NCI-H82 treated with DMSO at 0.1 percent for 48 hours (cell line): ENCODE measurements around the gene CA7.
"Not testable (repeated sequence)": the region's sequence is repeated elsewhere in the genome, so short reads cannot be mapped to it uniquely, and the experiment has no call there.

Experiments used
- DNase-seq: peaks from one replicate; lab custom pipeline; 2025; ENCODE audit not compliant: unreplicated experiment; lab: John Stamatoyannopoulos, UW

Gene CA7

GRCh38 chr16:66846266-66846665 lies 2.1 kb downstream of the CA7 start:
- no peak for DNase-seq

DNA sequence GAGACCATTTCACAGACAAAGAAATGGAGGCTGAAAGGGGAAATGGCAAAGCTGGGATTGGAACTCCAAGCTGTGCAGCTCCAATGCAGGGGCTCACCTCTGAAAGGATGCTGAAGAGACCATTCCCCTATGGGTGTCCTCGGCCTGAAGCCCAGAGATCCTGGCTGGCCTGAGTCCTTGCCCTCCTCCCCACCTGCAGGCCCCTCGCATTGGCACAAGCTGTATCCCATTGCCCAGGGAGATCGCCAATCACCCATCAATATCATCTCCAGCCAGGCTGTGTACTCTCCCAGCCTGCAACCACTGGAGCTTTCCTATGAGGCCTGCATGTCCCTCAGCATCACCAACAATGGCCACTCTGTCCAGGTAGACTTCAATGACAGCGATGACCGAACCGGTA lies 2.6 kb downstream of the CA7 start:
- DNase-seq = no peak

- no peak for DNase-seq
Observed at GRCh38 chr16:66847533-66848067, 3.4 kb downstream of the CA7 start.

- no peak for DNase-seq
Observed at GRCh38 chr16:66848172-66848571, 4.0 kb downstream of the CA7 start.

GRCh38 chr16:66849021-66849420 lies 4.8 kb downstream of the CA7 start:
- no peak for DNase-seq

DNA sequence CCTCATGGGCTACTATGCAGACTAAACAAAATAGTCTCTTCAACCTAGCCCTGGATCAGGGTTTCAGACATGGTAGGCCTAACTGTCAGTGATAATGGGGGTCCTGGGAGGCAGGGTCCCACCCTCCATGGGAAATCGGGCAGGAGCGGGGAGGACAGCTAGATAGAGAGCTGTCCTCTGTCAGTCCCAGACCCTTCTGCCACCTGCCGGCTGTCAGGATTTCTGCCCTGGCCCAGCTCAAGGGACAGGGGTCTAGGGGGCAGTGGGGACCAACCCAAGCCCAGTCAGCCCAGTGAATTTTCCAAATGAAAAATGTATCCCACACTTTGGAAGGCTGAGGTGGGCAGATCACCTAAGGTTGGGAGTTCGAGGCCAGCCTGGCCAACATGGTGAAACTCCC lies 5.3 kb downstream of the CA7 start:
- DNase-seq = no peak

DNA sequence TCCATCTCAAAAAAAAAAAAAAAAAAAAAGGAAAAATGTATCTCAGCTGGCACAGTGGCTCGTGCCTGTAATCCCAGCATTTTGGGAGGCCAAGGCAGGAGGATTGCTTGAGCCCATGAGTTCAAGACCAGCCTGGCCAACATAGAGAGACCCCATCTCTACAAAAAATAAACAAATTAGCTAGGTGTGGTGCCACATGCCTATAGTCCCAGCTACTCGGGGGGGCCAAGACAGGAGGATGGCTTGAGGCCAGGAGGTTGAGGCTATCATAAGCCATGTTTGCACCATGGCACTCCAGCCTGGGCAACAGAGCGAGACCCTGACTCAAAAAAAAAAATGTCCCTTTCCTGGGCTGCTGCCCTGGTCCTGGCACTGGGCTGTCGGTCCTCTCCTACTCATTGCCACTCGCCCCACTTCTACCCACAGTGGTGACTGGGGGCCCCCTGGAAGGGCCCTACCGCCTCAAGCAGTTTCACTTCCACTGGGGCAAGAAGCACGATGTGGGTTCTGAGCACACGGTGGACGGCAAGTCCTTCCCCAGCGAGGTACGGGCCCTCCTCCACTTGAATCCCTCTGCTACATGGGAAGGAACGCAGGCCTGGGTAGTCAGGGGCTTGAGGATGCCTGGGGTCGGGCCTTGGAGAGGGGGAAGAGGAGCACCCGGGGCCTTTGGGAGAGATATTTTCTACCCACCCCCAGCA lies 6.1 kb downstream of the CA7 start:
- DNase-seq = no peak

DNA sequence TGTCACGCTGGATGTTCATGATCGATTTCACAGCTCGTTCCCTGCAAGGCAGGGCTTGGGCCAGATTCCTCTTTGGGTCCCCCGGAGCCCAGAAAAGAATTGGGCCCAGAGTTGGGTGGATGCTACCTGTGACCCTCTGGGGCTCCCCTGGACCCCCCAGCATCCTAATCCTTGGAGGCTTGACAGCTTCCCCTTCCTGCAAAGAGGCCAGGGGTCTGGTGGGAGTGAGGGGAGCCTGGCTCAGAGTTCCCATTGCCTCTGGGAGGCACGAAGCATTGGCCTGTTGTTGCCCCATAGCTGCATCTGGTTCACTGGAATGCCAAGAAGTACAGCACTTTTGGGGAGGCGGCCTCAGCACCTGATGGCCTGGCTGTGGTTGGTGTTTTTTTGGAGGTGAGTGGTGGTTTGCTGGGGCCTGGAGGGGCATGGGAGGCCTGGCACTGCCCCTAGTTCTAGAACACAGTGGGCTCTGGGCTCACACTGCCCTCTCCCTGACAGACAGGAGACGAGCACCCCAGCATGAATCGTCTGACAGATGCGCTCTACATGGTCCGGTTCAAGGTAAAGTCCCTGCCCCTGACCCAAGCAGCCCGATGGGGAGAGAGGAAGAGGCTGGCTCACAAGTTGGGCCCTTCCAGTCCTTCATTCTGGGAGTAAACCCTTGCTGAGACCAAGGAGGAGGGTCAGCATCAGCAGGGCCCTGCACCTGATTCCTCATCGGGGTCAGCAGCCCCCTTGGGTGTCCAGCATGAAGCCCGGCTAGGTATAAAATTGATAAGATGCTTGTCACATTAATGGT lies 7.2 kb downstream of the CA7 start:
- no peak for DNase-seq

DNA sequence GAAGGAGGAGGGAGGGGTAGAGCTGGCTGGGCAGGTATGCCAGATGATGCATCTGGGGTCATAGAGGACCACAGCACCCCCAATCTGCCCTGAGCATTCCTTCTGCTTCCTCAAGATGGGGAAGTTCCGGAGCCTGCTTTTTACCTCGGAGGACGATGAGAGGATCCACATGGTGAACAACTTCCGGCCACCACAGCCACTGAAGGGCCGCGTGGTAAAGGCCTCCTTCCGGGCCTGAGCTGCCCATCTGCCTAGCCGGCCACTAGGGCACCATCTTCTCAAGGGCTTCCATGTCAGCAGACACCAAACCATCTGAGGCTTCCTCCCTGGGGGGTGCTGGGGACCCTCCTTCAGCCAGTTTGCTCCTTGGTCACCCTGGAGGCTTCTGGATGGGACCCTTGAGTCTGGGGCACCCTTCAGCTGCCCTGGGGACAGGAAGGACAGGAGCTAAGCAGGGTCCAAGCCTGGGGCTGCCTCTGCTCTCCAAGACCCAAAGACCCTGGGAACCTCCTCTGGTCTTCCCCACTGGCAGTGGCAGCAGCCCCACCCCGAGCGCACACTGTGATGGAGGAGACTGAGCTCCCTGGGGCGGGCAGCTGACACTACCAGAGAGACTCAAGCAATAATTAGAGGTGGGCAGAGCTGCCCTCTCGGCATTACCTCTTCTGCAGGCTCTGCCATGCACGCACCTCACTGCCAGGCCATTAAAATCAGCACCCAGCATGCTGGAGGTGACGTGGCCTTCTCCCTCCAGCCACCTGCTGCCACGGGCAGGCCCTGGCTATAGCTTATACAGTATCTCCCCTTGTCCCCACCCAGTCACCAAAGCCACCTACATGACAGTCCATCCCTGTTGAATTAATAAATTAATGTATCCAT lies 9.3 kb downstream of the CA7 start:
- no peak for DNase-seq

DNA sequence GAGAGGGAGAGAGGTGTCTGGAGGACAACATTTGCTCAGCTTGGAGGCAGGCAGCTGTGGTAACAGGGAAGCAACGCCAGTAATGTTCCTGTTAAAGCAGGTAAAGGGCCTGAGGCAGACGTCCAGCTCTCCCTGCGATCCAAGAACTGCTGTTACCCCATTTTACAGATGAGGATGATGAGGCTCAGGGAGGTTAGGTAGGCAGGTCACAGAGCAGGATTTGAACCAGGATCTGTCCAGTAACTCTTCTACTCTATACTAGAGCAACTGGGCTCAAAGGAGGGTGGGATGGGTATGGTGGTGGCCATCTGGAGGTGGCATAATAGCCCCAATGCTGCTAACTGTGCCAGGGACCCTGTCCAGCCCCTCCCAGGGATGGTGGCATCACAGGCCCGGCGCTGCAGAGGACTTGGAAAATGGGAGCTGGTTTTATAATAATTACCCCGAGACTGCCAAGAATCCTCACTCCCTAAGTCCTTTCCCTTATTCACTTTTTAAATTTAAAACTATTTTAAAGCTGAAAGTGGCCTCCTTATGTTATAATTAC lies 12.0 kb downstream of the CA7 start:
- DNase-seq = no peak

DNA sequence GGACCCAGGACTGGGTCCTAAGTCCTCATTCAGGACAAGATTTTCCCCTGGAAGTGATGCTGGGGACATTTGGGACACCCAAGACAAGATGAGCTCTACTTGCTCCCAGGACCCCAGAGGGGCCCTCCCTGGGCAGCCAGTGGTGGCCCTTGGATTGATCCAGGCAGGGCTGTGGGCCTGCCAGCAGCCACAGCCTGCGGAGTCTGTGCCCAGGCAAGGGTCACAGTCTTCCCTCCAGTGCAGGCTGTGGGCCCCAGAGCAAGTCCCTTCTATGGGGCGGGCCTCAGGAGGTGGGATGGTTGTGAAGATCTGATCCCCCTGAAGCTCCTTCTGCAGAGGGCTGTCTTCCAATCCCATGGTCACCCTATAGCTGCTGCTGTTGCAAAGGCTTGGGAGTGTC lies 12.6 kb downstream of the CA7 start:
- DNase-seq = no peak

- DNase-seq = no peak
Observed at GRCh38 chr16:66857437-66857836, 13.2 kb downstream of the CA7 start.

- DNase-seq = no peak
Observed at GRCh38 chr16:66858740-66859396, 14.7 kb downstream of the CA7 start.

- DNase-seq = no peak
Observed at GRCh38 chr16:66859397-66860068, 15.3 kb downstream of the CA7 start.

DNA sequence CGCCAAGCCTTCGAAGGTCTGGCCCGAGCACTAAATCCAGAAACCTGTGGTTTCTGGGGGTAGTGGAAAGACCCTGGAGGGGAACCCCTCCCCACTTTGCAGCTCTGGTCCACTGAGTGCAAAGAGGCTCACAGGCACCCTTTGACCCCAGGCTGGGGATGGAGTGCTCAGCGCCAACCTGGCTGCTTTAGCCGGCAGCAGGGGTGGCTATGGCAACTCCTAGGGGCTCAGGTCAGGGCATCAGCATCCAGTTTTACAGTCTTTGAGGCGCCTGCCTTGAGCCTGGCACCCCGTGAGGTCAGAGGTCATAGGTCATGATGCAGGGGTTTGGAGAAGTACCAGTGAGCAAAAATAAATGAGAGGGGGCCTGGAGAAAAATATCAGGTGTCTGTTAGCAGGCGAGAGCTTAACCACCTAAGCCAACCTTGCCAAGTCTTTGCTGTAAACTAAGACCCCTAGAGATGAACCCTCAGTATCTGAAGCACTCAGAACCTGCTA lies 17.9 kb downstream of the CA7 start:
- DNase-seq = no peak

- DNase-seq = no peak
Observed at GRCh38 chr16:66863707-66864106, 19.5 kb downstream of the CA7 start.

DNA sequence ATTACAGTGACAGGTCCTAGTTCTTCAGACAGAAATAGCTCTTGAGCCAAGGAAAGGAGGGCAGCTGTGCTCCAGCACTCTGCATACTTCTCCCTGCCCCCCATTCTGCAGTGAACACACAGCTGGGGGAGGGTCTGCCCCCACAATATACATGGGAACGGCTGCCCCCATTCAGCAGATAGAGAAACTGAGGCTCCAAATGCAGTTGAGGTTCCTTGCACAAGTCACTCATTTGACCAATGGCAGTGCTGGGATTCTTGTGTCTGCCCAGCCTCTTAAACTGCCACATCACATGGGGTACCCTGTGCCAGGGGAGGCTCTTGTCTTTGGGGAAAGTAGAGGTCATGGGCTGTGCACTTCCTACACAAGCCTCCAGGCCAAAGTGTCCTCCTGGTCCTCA lies 25.2 kb downstream of the CA7 start:
- DNase-seq = no peak

GRCh38 chr16:66871363-66871762 lies 27.1 kb downstream of the CA7 start:
- not testable (repeated sequence) for DNase-seq

DNA sequence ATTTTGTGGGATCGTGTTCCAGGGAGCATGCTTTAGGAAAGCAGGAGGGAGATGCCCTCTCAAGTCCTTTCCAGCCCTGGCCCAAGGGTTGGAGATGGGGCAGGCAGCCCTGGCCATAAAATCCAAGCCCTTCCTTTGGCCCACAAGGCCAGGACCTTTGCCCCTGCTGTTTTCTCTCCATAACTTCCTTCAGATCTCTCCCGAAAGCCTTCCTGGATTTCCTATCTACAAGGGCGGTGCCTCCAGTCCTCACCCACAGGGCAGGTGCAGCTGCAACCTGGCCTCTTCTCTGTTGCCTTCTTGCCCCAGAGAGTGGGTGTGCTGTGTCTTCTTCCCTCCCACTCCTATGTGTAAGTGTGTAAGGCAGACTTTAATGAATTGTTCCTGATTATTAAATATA lies 27.6 kb downstream of the CA7 start:
- no peak for DNase-seq

GRCh38 chr16:66872559-66872942 lies 28.3 kb downstream of the CA7 start:
- DNase-seq = no peak
